GM12878 (cell line): ENCODE results near the gene CDK11A. TPM values are rescaled to one million over a fixed set of nuclear protein-coding genes. Genes with fewer than 3 reads are reported as not detected.
"Not testable (repeated sequence)": the region's sequence is repeated elsewhere in the genome, so short reads cannot be mapped to it uniquely, and the experiment has no call there.

Experiments
- ATAC-seq: fragments of 200-7000 bp; cut with Tn5 transposase; 3 replicates; pipeline ENCODE4 v1.9.1; 2020; ENCODE audit warnings: mild to moderate bottlenecking, moderate library complexity
- BruUV-seq: library from RNA; stranded (reverse); fragments of 400-500 nt; replicated peaks from 2 replicates; lab custom pipeline; 2021; lab: Mats Ljungman, UMichigan
- CTCF ChIA-PET: fragments of 300-600 bp; sonication (Branson Sonifier 250); formaldehyde crosslinking; extraction: SDS; loops from one replicate; lab custom pipeline; 2021; ENCODE audit warnings: inconsistent platforms; lab: Yijun Ruan, JAX
- POLR2A ChIA-PET: fragments of 350-600 bp; formaldehyde crosslinking; extraction: SDS; loops from one replicate; lab custom pipeline; 2021; ENCODE audit warnings: inconsistent platforms; lab: Charles Lee
- RAD21 ChIA-PET: fragments of 300-600 bp; sonication (Branson Sonifier 250); formaldehyde crosslinking; loops from one replicate; lab custom pipeline; 2023; ENCODE audit warnings: antibody characterized with exemption; ENCODE audit not compliant: unreplicated experiment; lab: Charles Lee
- SMC1A ChIA-PET: fragments of 300-600 bp; sonication (Branson Sonifier 250); formaldehyde crosslinking; loops from one replicate; lab custom pipeline; 2023; ENCODE audit not compliant: unreplicated experiment, uncharacterized antibody; lab: Charles Lee
- DNase-seq: peaks from one replicate; pipeline ENCODE4 v3.0.0-alpha.2; 2011; ENCODE audit warnings: low read depth, low spot score
- FAIRE-seq: peaks from 3 replicates; lab custom pipeline; 2011; peaks lifted over from hg19 to GRCh38; lab: Jason Lieb, UNC
- H2AFZ ChIP-seq: 2 replicates; pipeline ENCODE4 v1.6.0; 2011; ENCODE audit warnings: low read depth, low read length, control low read depth; ENCODE audit not compliant: control insufficient read depth
- H3K27ac ChIP-seq: 2 replicates; pipeline ENCODE4 v1.5.1; 2011; ENCODE audit warnings: control low read depth; ENCODE audit not compliant: control insufficient read depth, insufficient read depth
- H3K27me3 ChIP-seq, 2 experiments: replicated peaks in 1 of 2; 2 replicates each; pipeline versions ENCODE4 v1.6.0 to v1.6.1; 2011; ENCODE audit warnings: low read length in 1 of 2; ENCODE audit not compliant: control insufficient read depth in 2 of 2, insufficient read depth in 2 of 2
- H3K36me3 ChIP-seq, 2 experiments: 2 replicates each; pipeline ENCODE4 v1.5.1; 2011; ENCODE audit warnings: low read length in 1 of 2; ENCODE audit not compliant: control insufficient read depth in 2 of 2, insufficient read depth in 2 of 2
- H3K4me1 ChIP-seq: 2 replicates; pipeline ENCODE4 v1.6.1; 2011; ENCODE audit warnings: mild to moderate bottlenecking, low read length, moderate library complexity, mixed read lengths; ENCODE audit not compliant: control insufficient read depth, insufficient read depth
- H3K4me2 ChIP-seq: 2 replicates; pipeline ENCODE4 v1.6.0; 2011; ENCODE audit warnings: control low read depth; ENCODE audit not compliant: control insufficient read depth, insufficient read depth
- H3K4me3 ChIP-seq: fragments of 200-600 bp; sonication (generic); 2 replicates; pipeline ENCODE4 v1.5.1; 2016
- H3K79me2 ChIP-seq: 2 replicates; pipeline ENCODE4 v1.6.0; 2011; ENCODE audit warnings: low read length; ENCODE audit not compliant: control insufficient read depth, insufficient read depth
- H3K9ac ChIP-seq: 2 replicates; pipeline ENCODE4 v1.8.0; 2011; ENCODE audit warnings: low read length, control low read depth, mixed read lengths; ENCODE audit not compliant: control insufficient read depth, insufficient read depth
- H3K9me3 ChIP-seq: replicated peaks from 3 replicates; pipeline ENCODE4 v1.5.1; 2011; ENCODE audit warnings: mild to moderate bottlenecking, low read length; ENCODE audit not compliant: control insufficient read depth, insufficient read depth
- H4K20me1 ChIP-seq: 2 replicates; pipeline ENCODE4 v1.6.0; 2011; ENCODE audit not compliant: control insufficient read depth, insufficient read depth
- WGBS: methylation state at CpG from one replicate; pipeline ENCODE4 v1.1.6; 2016; ENCODE audit warnings: low lambda C conversion rate; ENCODE audit not compliant: insufficient replicate concordance, insufficient coverage; ENCODE audit errors: missing lambda C conversion rate; 5-methylcytosine and 5-hydroxymethylcytosine counted together
- in situ Hi-C: fragments of 300-500 bp; cut with MboI; formaldehyde crosslinking; loops from 9 replicates; pipeline ENCODE4 v1.14.3; 2018; ENCODE audit warnings: mixed read lengths
- intact Hi-C: fragments of 100-400 bp; cut with micrococcal nuclease; formaldehyde crosslinking; loops from one replicate; pipeline ENCODE4 v1.14.2; 2022; ENCODE audit not compliant: unreplicated experiment
- polyA plus RNA-seq, 11 experiments: library from polyadenylated mRNA; depleted of rRNA in 4 of 11; unstranded in 6 of 11; stranded (reverse) in 5 of 11; fragments of >200 nt; fragmentation: Nextera tagmentation in 4 of 11; fragmentation: Illumina TruSeq in 1 of 11; extraction: Ambion mirVana in 4 of 11; extraction: Trizol in 1 of 11; gene quantifications; 1 replicate in 1 of 11; 2 replicates in 10 of 11; pipeline versions ENCODE4 v1.2.1 to v1.2.3, GENCODE V29; 2011 to 2016; ENCODE audit warnings: inconsistent platforms in 2 of 11, missing spikeins in 2 of 11, low read depth in 1 of 11
- total RNA-seq, 4 experiments: library from RNA; depleted of rRNA in 3 of 4; stranded (reverse); fragments of >200 nt in 3 of 4; fragmentation: Illumina TruSeq in 1 of 4; extraction: Trizol in 1 of 4; gene quantifications; 2 replicates each; pipeline versions ENCODE4 v1.2.1 to v1.2.3, GENCODE V29; 2013 to 2021

Gene CDK11A
- total and polyA plus RNA-seq, 10 of the 15 experiments (the other 5 are each of a cell fraction or from before 2014, with no cell fraction given) = 5.1 to 46.0 (median 25.9) TPM

DNA sequence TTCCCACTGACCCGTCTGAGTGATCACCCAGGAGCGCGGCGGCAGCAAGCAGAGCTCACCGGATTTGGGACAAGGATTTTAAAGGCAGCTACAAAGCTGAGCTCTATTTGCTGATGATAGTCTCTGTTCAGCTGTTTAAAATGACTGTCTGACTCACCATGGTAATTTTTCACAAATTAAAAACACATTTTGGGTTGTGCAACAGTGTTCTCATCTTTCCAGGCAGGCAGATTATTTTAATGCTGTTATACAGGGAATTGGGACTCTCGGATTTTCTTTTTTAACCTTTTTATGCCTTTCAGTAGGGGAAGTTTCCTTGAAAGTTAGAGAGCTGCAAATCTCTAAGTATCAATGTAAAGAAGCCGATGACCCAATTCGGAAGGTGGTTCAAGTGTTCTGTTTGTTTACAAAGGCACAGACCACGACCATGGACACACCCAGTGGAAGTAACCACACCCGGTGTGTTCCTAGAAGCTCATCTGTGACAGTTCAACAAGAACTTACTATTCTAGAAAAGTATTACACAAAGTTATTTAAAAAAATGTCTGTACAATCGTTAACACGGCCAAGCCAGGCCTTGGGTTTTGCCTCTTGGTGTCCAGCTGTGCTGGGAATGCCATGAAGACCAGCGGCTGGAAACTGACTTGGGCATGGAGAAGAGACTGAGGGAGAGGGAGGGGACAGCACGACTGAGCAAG, 4.3 kb upstream of the CDK11A start:
- H3K27ac ChIP-seq, H3K4me2 ChIP-seq, H2AFZ ChIP-seq: not testable (repeated sequence)

DNA sequence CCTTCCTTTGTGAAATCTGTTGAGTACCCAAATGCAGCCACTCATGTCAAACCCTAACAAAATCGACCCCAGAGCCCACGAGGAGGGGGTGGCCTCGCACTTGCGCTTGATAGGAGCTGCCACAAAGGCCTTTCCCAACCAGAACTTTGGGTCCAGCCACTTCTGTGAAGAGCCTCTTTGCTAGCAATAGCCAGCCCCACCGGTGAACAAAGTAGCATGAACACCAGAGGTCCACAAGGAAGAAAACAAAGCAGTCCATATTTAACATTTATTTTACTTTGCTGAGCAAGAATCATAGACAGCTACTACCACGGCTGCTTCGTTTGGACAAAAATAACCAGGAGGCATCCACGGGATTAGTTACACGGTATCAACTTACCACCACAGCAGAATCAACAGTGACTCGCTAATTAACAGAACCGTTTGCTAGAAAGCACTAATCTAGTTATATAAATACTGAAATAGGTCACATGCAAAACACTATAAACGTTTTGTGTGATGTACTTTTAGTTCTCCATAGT, 3.0 kb upstream of the CDK11A start:
- in situ Hi-C loops, H3K79me2 ChIP-seq, RAD21 ChIA-PET, H3K4me3 ChIP-seq, H3K4me1 ChIP-seq, H3K4me2 ChIP-seq, ATAC-seq, SMC1A ChIA-PET, intact Hi-C loops, POLR2A ChIA-PET, CTCF ChIA-PET, H2AFZ ChIP-seq, H3K9ac ChIP-seq, DNase-seq, H3K27me3 ChIP-seq, H3K27ac ChIP-seq, H3K9me3 ChIP-seq, H3K36me3 ChIP-seq, H4K20me1 ChIP-seq, FAIRE-seq, BruUV-seq: not testable (repeated sequence)
- 76% methylated on average over 11 of the region's 12 CpGs for WGBS

More for the DNA sequence above, 4.3 kb upstream of the CDK11A start:
- H3K4me1 ChIP-seq, CTCF ChIA-PET, BruUV-seq, H3K27me3 ChIP-seq, H3K4me3 ChIP-seq, FAIRE-seq, H3K36me3 ChIP-seq, ATAC-seq, H3K9ac ChIP-seq, intact Hi-C loops, RAD21 ChIA-PET, H3K79me2 ChIP-seq, POLR2A ChIA-PET, SMC1A ChIA-PET, H4K20me1 ChIP-seq, H3K9me3 ChIP-seq, in situ Hi-C loops, DNase-seq: not testable (repeated sequence)
- 55% methylated on average over 14 of the region's 14 CpGs for WGBS

DNA sequence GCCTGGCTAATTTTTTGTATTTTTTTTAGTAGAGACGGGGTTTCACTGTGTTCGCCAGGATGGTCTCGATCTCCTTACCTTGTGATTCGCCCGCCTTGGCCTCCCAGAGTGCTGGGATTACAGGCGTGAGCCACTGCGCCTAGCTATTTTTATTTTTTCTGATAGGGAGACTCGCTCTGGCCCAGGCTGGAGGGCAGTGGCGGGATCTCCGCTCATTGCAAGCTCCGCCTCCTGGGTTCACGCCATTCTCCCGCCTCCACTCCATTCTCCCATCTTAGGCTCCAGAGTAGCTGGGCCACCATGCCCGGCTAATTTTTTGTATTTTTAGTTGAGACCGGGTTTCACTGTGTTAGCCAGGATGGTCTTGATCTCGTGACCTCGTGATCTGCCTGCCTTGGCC, 1.9 kb upstream of the CDK11A start:
- in situ Hi-C loops, H3K36me3 ChIP-seq, H3K27me3 ChIP-seq, H3K4me2 ChIP-seq, H3K9ac ChIP-seq, H3K27ac ChIP-seq, intact Hi-C loops, H4K20me1 ChIP-seq, SMC1A ChIA-PET, ATAC-seq, H3K4me1 ChIP-seq, H3K79me2 ChIP-seq, BruUV-seq, RAD21 ChIA-PET, POLR2A ChIA-PET, FAIRE-seq, H3K9me3 ChIP-seq, CTCF ChIA-PET, H2AFZ ChIP-seq, DNase-seq, H3K4me3 ChIP-seq: not testable (repeated sequence)
- 96% methylated on average over 17 of the region's 17 CpGs for WGBS
